ENCODE results near the gene DBH. TPM values are rescaled to one million over a fixed set of nuclear protein-coding genes. Genes with fewer than 3 reads are reported as not detected.
A peak's percentile ranks its signal among the peaks of the same experiment; 100 is the strongest.

DBH gene
- total RNA-seq, 1 donor from 2014 or later, result not detected

- H3K9me3 Mint-ChIP-seq, result no peaks in the 10 kb centered on the region
- H3K4me1 Mint-ChIP-seq, result no peaks in the 10 kb centered on the region
- H3K36me3 Mint-ChIP-seq (ENCODE audit: low read depth), result no peaks in the 10 kb centered on the region
- peaks cover 2% of the 10 kb centered on the region for H3K27me3 Mint-ChIP-seq
- DNase-seq, result no peak
- H3K27ac Mint-ChIP-seq, result no peak overlapping the region
- intact Hi-C loops (cut with micrococcal nuclease), result no loop called here
- no peak overlapping the region for H3K4me3 Mint-ChIP-seq
These were observed 13.9 kb downstream of the DBH start for GRCh38 chr9:133650026-133650425.

GRCh38 chr9:133653638-133654037, 17.5 kb downstream of the DBH start:
- H3K4me1 Mint-ChIP-seq, result no peaks in the 10 kb centered on the region
- H3K27me3 Mint-ChIP-seq, result peaks cover 23% of the 10 kb centered on the region
- H3K9me3 Mint-ChIP-seq, result no peaks in the 10 kb centered on the region
- DNase-seq, result no peak
- H3K36me3 Mint-ChIP-seq (ENCODE audit: low read depth), result no peaks in the 10 kb centered on the region
- intact Hi-C loops (cut with micrococcal nuclease), result no loop called here
- H3K4me3 Mint-ChIP-seq, result no peak overlapping the region
- no peak overlapping the region for H3K27ac Mint-ChIP-seq

- Mint-ChIP-seq H3K4me1 (peaks cover 2% of the 10 kb centered on the region), H3K4me3 (no peak overlapping the region), H3K27me3 (peaks cover 29% of the 10 kb centered on the region), H3K27ac (no peak overlapping the region), H3K36me3 (ENCODE audit: low read depth) (no peaks in the 10 kb centered on the region), H3K9me3 (no peaks in the 10 kb centered on the region)
- no peak for DNase-seq
- intact Hi-C loops (cut with micrococcal nuclease), result no loop called here
These were observed 18.8 kb downstream of the DBH start for GRCh38 chr9:133654736-133655657.

GRCh38 chr9:133655701-133656100, 19.5 kb downstream of the DBH start:
- Mint-ChIP-seq H3K9me3 (no peaks in the 10 kb centered on the region), H3K36me3 (ENCODE audit: low read depth) (no peaks in the 10 kb centered on the region), H3K27ac (no peak overlapping the region), H3K4me1 (peaks cover 2% of the 10 kb centered on the region), H3K4me3 (no peak overlapping the region), H3K27me3 (peaks cover 30% of the 10 kb centered on the region)
- no peak for DNase-seq
- intact Hi-C loops (cut with micrococcal nuclease), result no loop called here

- Mint-ChIP-seq H3K4me1 (peaks cover 2% of the 10 kb centered on the region), H3K27me3 (peaks cover 30% of the 10 kb centered on the region), H3K27ac (no peak overlapping the region), H3K9me3 (no peaks in the 10 kb centered on the region), H3K4me3 (no peak overlapping the region), H3K36me3 (ENCODE audit: low read depth) (no peaks in the 10 kb centered on the region)
- intact Hi-C loops (cut with micrococcal nuclease), result no loop called here
- peak; percentile 74 for DNase-seq
These were observed 20.3 kb downstream of the DBH start for GRCh38 chr9:133656211-133657119.

GRCh38 chr9:133657120-133657661, 21.0 kb downstream of the DBH start:
- H3K27ac Mint-ChIP-seq, result no peak overlapping the region
- peaks cover 30% of the 10 kb centered on the region for H3K27me3 Mint-ChIP-seq
- H3K4me1 Mint-ChIP-seq, result peaks cover 2% of the 10 kb centered on the region
- no peaks in the 10 kb centered on the region for H3K9me3 Mint-ChIP-seq
- H3K36me3 Mint-ChIP-seq (ENCODE audit: low read depth), result no peaks in the 10 kb centered on the region
- no peak for DNase-seq
- no peak overlapping the region for H3K4me3 Mint-ChIP-seq
- intact Hi-C loops (cut with micrococcal nuclease), result no loop called here

- Mint-ChIP-seq H3K36me3 (ENCODE audit: low read depth) (no peaks in the 10 kb centered on the region), H3K4me1 (peaks cover 2% of the 10 kb centered on the region), H3K27ac (no peak overlapping the region), H3K9me3 (no peaks in the 10 kb centered on the region), H3K27me3 (peaks cover 30% of the 10 kb centered on the region), H3K4me3 (no peak overlapping the region)
- DNase-seq, result no peak
- intact Hi-C loops (cut with micrococcal nuclease), result no loop called here
These were observed 22.6 kb downstream of the DBH start for GRCh38 chr9:133658442-133659431.

DNA sequence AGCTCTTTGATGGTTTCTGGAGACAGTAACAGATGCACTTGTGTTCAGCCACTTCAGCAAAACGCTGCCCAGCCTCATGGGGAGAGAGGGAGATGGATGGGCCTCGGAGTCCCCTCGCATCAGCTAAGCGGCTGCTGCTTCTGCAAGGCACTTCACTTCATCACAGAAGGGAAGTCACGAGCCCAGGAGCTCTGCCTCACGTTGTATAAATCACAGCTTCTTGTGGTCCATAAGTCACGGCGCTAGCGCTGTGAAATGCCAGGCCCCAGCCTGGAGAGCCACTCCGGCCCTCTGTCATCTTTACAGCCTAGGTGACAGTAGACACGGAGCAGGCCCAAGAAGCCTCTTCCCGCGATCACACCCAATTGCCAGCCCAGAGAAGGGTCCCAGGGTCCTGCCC, 23.4 kb downstream of the DBH start:
- H3K27ac Mint-ChIP-seq, result no peak overlapping the region
- H3K4me1 Mint-ChIP-seq, result peaks cover 2% of the 10 kb centered on the region
- no peaks in the 10 kb centered on the region for H3K36me3 Mint-ChIP-seq (ENCODE audit: low read depth)
- no peak overlapping the region for H3K4me3 Mint-ChIP-seq
- intact Hi-C loops (cut with micrococcal nuclease), result no loop called here
- no peaks in the 10 kb centered on the region for H3K9me3 Mint-ChIP-seq
- DNase-seq, result no peak
- peaks cover 30% of the 10 kb centered on the region for H3K27me3 Mint-ChIP-seq

DNA sequence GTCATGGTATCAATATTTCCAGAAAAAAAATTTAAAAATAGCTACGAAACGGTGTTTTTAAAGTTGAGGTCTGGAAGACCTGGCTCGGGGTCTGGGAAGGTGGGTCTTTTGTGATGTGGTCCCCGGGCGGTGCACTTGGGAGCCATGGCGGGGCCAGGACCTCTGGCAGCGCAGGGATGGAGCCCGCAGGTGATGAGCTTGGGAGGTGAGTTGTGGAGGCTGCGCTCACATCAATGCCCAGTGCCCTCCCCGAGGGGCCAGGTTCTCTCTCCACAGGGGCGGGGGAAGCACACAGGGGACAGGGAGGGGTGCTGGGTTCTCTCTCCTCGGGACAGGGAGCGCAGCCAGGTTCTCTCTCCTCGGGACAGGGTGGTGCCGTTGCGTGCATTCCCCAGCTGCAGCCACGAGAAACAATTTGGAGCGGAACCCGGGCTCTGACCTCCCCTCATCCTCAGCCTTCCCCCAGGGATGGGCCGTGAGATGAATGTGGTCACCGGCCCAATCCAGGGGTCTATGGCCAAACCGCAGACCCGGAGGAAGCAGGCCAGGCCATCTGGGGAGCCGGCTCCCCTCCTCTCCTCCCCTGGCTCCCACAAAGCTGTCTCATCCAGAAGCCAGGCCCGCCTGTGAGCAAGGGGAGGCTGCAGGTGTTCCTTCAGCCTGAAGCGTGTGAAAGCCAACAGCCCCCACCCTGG, 25.8 kb downstream of the DBH start:
- peaks cover 2% of the 10 kb centered on the region for H3K4me1 Mint-ChIP-seq
- H3K27ac Mint-ChIP-seq, result no peak overlapping the region
- H3K4me3 Mint-ChIP-seq, result no peak overlapping the region
- DNase-seq, result no peak
- intact Hi-C loops (cut with micrococcal nuclease), result no loop called here
- no peaks in the 10 kb centered on the region for H3K36me3 Mint-ChIP-seq (ENCODE audit: low read depth)
- H3K27me3 Mint-ChIP-seq, result peaks cover 21% of the 10 kb centered on the region
- H3K9me3 Mint-ChIP-seq, result no peaks in the 10 kb centered on the region

DNA sequence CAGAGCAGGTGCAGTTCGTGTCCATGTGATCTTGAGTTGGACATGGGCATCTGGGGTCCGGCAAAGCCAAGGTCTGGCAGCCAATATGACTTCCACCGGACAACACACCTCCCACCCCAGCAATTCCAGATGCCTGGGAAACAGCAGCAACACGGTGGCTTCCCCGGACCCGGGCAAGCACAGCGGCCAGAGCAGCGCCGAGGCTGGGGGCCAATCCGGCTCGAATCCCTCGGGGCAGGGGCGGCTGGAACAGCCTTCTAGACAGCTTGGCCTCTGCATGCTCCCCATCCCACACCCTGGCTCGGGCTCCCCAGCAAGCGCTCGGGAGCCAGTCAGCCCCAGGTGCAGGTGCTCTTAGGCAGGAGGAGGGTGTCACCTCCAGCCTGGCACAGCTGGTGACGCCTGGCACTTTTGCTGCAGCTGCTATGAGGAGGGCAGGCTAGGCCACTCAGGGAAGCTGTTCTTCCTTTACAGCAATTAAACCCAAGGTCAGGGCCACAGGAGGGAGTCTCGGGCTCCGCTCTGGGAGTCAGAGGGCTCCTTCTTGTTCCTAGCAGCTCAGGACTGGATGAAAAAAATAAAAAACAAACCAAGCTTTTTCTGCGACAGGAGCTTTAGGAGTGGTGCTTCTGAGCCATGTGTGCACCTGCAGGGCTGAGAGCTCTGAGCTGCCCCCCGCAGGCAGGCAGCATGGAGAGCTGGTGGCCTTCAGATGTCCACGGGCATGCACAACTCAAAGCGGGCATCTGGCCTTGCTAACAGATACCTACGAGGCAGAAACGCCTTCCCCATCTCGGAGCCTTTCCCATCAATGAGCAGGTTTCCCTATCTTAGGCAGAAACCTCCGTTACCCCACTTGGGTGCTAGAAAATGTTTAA, 28.2 kb downstream of the DBH start:
- no peaks in the 10 kb centered on the region for H3K4me1 Mint-ChIP-seq
- H3K27ac Mint-ChIP-seq, result no peak overlapping the region
- intact Hi-C loops (cut with micrococcal nuclease), result no loop called here
- H3K4me3 Mint-ChIP-seq, result no peak overlapping the region
- no peaks in the 10 kb centered on the region for H3K9me3 Mint-ChIP-seq
- peaks cover 2% of the 10 kb centered on the region for H3K27me3 Mint-ChIP-seq
- DNase-seq, result no peak
- no peaks in the 10 kb centered on the region for H3K36me3 Mint-ChIP-seq (ENCODE audit: low read depth)

- H3K27me3 Mint-ChIP-seq, result peaks cover under 1% of the 10 kb centered on the region
- no peaks in the 10 kb centered on the region for H3K4me1 Mint-ChIP-seq
- H3K36me3 Mint-ChIP-seq (ENCODE audit: low read depth), result no peaks in the 10 kb centered on the region
- intact Hi-C loops (cut with micrococcal nuclease), result no loop called here
- no peak for DNase-seq
- H3K4me3 Mint-ChIP-seq, result no peak overlapping the region
- no peak overlapping the region for H3K27ac Mint-ChIP-seq
- no peaks in the 10 kb centered on the region for H3K9me3 Mint-ChIP-seq
These were observed 28.9 kb downstream of the DBH start for GRCh38 chr9:133665096-133665495.

GRCh38 chr9:133665535-133665934, 29.4 kb downstream of the DBH start:
- Mint-ChIP-seq H3K4me3 (no peak overlapping the region), H3K9me3 (no peaks in the 10 kb centered on the region), H3K27me3 (no peaks in the 10 kb centered on the region), H3K27ac (no peak overlapping the region), H3K36me3 (ENCODE audit: low read depth) (no peaks in the 10 kb centered on the region), H3K4me1 (no peaks in the 10 kb centered on the region)
- no peak for DNase-seq
- intact Hi-C loops (cut with micrococcal nuclease), result no loop called here
